LNCAP (cell line): ENCODE measurements around the gene ZNG1A.

Experiments
- TF ChIP-seq, protein P1 (sequence below): fragments of 450-650 bp; IDR thresholded peaks from 2 replicates; pipeline ENCODE4 v1.5.1; 2017; ENCODE audit warnings: mild to moderate bottlenecking

ZNG1A gene

GRCh38 chr9:217950-218349 lies 39.1 kb upstream of the ZNG1A start:
- TF ChIP-seq, protein P1, sequence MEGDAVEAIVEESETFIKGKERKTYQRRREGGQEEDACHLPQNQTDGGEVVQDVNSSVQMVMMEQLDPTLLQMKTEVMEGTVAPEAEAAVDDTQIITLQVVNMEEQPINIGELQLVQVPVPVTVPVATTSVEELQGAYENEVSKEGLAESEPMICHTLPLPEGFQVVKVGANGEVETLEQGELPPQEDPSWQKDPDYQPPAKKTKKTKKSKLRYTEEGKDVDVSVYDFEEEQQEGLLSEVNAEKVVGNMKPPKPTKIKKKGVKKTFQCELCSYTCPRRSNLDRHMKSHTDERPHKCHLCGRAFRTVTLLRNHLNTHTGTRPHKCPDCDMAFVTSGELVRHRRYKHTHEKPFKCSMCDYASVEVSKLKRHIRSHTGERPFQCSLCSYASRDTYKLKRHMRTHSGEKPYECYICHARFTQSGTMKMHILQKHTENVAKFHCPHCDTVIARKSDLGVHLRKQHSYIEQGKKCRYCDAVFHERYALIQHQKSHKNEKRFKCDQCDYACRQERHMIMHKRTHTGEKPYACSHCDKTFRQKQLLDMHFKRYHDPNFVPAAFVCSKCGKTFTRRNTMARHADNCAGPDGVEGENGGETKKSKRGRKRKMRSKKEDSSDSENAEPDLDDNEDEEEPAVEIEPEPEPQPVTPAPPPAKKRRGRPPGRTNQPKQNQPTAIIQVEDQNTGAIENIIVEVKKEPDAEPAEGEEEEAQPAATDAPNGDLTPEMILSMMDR: no peak

GRCh38 chr9:216866-217265 lies 38.0 kb upstream of the ZNG1A start:
- TF ChIP-seq, protein P1: no peak

GRCh38 chr9:215631-216155 lies 36.8 kb upstream of the ZNG1A start:
- TF ChIP-seq, protein P1: no peak

- TF ChIP-seq, protein P1: no peak
Measured at GRCh38 chr9:214648-215493, 36.0 kb upstream of the ZNG1A start, which contains the start of gene DOCK8. Gene DOCK8 (plus strand): TSS chr9:214865. CDS start chr9:214977, 112 bp downstream.

GRCh38 chr9:214351-214647 lies 35.4 kb upstream of the ZNG1A start:
- TF ChIP-seq, protein P1: no peak

GRCh38 chr9:212297-212696 lies 33.4 kb upstream of the ZNG1A start:
- TF ChIP-seq, protein P1: no peak

DNA sequence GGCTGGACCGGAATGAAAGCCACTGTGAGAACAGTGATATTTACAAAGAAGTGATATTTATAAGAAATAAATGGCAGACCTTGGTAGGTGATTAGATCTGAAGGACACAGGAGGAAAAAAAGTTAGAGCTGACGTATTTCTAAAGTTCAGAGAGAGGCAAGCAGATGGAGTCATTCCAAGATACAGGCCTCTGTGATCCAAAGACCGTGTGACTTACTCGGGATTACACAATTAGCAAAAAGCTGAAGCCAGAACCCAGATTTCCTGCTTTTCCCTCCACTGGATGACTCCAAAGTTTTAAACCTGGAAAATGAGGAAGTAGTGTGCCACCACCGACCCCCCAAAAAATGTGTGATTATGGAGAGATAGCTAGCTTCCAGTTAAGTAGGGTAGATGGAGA lies 32.7 kb upstream of the ZNG1A start:
- TF ChIP-seq, protein P1: no peak
